GM12872 (cell line): ENCODE data around the gene MRAP.

ENCODE experiments used
- CTCF ChIP-seq: IDR thresholded peaks from 3 replicates; pipeline ENCODE4 v1.5.1; 2011; ENCODE audit warnings: low read depth, mild to moderate bottlenecking, low read length, moderate library complexity; ENCODE audit not compliant: insufficient read depth

The MRAP gene

GRCh38 chr21:32334980-32335531 is 36.4 kb downstream of the MRAP start:
- TF ChIP-seq CTCF: no peak

- TF ChIP-seq CTCF: no peak
These were observed 37.2 kb downstream of the MRAP start for GRCh38 chr21:32335601-32336575.

GRCh38 chr21:32336711-32337110 is 38.1 kb downstream of the MRAP start:
- TF ChIP-seq CTCF: no peak

- no peak for TF ChIP-seq CTCF
These were observed 38.6 kb downstream of the MRAP start for GRCh38 chr21:32337206-32337605.

- no peak for TF ChIP-seq CTCF
These were observed 39.7 kb downstream of the MRAP start for GRCh38 chr21:32338209-32338921.

GRCh38 chr21:32340863-32341848 is 42.5 kb downstream of the MRAP start:
- TF ChIP-seq CTCF: no peak
